GM20431 (cell line): ENCODE measurements around the gene NXT1.

Source experiments
- in situ Hi-C: fragments of 300-500 bp; cut with MseI, MboI; formaldehyde crosslinking; loops from one replicate; pipeline ENCODE4 v1.15.0; 2020; ENCODE audit warnings: low sequenced_read_pairs; ENCODE audit not compliant: unreplicated experiment

NXT1 gene

DNA sequence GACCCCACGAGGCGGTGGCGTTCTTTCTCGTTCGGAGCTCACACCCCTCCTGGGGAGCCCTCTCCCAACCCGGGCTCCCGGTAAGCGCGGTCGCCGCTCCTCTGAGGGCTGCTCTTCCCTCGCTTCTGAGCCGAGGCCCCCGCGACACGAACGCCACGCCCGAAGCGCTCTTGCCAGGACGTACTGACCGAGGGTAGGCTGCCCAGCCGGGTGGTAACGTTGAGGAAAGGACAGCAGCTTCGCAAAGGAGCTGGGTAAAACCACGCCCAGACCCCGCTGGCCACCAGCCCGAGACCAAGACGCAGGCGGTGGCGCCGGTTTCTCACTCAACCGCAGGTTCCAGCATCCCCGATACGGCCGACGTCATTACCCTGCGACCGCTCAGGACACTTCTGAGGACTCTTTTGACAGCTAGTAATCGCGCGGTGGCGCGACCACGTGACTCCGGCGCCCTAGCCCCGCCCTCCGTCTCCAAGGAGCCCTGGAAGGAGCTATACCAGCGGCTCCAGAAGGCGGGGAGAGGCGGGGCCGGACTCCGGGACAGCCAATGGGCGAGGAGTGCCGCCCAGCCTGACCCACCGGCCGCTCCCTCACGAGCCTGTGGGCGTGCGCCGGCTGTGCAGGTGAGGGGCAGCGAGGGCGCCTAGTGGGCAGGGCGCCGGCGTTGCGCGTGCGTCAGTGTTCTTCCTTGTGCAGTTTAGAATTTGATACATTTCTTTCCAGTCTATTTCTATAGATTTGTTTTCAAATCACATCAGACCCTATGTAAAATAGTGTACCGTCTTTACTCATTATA is 7.4 kb downstream of the NXT1 start:
- in situ Hi-C loops = no loop called here

DNA sequence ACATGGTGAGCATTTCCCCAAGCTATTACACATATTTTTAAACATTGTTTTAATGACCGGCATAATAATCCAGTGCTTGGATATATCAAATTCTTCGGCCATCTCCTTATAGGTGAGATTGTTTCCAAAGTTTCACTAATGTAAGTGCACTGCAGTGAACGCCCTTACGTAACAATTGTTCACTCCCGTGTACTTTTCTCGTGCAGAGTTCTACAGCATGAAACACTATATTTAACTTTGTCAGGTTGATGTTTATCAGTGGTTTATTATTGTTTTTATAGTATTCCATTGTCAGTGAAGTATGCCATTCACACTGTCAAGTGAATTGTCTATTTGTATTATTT is 7.9 kb downstream of the NXT1 start:
- in situ Hi-C loops = no loop called here

DNA sequence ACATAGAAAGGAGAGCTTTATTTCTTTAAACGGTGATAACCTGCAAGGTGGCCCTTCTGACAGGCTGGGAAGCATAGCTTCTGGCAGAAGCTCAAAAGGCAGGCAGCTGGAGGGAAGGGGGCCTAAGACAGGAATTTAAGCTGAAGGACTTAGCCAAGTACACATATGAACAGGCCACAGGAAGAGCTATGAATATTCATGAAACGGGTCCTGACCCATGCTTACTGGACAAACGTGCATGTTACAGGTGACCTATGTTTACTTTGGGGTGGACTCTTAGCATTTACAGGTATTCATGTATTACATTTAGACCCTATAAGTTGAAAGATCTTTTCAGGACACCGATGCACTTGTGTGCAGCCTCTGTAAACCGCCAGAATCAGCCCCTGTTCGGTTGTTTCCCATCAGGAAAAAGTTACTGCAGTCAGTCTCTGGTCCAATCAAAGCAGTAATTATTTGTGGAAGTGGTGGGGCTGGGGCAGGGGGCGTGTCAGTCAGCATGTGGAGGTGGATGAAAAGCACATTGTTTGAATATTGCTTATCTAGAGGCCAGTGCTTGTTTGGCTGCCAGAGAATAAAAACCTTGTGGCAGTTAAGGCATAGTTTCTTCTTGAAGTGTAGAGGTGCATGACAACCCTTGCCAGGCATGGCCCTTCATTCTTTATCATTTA is 8.5 kb downstream of the NXT1 start:
- in situ Hi-C loops = no loop called here

DNA sequence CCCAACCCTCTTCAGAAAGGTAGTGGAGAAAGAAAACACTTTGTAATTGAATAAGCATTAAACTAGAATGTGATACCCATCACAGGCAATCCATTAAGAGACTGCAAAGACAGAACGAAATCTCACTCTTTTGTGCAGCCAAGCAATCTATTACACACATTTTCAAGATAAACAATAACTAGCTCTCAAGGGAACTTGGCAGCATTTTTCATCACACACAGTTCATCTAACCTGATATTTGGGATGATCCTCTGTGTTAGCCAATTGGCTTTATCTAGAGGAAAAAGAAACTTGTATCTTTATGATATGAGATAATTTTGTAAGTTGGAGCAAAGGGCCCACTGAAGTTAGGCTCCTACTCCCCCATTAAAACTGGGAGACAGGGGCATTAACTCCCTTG is 9.9 kb downstream of the NXT1 start:
- in situ Hi-C loops = no loop called here

DNA sequence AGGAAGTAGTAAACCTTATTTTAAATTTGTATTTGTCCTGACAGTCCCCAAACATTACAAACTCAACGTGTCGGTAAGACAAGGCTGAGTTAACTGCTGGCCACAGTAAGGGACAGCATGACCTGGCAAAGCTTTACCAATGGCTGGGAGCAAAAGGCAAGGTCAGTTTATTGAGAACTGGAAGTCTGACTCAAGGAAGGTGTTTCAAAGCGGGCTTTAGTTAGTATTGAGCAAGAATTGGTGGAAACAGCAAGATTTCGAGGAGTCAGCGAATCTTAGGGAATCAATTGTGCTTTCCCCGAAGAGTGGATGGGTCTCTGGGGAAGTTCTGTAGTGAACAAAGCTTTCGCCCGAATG is 10.5 kb downstream of the NXT1 start:
- in situ Hi-C loops = no loop called here

DNA sequence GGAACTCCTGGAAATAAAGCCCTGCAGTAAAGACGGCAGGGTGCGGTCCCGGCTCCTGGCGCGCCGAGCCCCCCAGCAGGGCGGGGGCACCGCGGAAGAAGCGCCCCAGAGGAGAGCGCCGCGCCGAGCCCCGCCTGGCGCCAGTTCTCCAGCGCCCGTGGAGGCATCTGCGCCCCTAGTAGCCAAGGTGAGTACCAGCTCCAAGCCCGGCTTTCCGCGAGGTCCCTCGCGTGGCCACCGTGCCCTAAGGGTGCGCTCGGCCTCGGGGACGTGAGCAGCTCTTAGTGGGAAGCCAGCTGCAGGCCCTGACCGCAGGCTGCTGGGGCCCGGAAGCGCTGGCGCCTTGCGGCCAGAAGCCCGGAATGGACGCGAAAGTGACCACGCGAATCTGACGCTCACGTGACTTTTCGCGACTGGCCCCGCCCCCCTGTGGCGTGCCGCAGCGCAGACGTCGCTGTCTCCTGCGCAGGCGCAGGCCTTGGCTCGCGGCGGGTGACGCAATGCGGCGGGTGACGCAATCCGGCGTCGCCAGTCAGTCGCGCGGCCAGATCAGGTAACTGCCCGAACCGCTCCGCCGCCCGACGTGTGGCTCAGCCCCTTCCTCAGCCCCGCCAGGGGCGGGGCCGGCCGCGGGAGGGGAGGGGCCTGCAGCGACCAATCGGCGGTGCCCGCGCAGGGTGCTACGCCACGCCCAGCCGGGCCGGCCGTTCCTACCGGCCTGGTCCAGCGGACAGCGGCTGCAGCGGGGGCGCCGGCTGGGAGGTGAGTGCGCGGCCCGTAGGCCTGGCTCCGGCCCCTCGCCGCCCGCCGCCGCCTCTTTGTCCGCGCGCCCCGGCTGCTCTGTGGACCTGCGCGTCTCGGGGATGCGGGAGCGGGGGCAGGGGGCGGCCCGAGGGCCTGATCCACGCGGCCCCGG is 11.1 kb downstream of the NXT1 start, which contains the start of gene GZF1:
TSS of gene GZF1 (plus strand) at position 707 of the 916 bp plus-strand sequence. CDS start 2,202 bp downstream, outside the sequence.
- in situ Hi-C loops = no loop called here

DNA sequence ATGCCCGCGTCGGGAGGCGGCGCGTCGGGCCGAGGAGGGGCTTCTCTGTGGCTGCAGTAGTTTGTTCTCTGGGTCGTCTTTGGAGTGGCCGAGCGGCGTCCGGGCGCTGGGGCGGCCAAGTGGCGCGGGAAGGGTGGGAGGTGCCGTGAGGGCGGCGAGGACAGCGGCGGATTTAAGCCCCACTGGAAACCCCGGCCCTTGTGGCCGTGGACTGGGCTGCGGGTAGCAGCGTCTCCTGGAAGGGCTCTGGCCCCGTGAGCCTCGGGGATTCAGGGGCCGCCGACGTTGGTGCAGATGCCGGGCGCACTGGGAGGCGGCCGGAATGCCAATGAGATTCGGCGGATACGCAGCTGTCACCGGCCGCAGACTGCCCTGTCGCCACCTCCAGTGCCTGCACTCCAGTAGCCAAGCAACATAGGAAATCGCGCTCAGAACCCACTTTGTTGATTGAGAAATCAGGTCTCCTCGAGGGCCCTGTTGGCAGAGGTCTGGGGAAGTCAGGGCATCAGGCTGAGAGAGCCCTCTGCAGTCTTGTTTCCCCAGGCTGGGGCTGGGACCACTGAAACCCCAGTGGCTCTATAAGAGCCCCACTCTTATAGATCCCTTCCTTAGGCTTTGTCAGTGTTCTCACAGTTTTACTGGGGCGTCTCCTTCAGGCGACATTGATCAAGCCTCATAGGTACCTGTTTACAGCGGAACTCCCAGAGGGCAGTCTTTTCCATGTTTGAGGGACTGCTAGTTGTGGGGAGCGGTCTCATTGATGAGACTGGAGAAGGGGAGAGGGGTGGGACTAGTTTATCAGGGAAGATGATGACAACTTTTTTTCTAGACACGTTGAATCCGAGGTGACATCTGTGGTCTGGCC is 12.0 kb downstream of the NXT1 start:
- in situ Hi-C loops = no loop called here

DNA sequence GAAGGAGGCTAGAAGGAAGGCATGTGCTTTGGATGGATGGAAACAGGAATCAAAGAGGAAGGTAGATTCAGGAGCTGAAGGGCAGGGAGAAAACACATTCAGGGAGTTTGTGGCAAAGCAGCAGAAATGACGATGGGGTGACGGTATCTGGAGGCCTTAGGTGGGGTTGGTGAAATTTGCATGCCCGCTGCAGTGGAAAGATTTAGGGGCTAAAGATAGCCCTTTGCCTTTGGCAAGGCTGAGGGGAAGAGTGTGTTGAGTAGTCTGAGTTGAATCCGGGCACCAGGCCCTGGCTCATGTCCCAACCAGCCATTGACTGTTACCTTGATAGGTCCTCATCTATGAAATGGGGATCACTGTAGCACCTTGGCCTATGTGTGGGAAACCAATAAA is 12.7 kb downstream of the NXT1 start:
- in situ Hi-C loops = no loop called here

DNA sequence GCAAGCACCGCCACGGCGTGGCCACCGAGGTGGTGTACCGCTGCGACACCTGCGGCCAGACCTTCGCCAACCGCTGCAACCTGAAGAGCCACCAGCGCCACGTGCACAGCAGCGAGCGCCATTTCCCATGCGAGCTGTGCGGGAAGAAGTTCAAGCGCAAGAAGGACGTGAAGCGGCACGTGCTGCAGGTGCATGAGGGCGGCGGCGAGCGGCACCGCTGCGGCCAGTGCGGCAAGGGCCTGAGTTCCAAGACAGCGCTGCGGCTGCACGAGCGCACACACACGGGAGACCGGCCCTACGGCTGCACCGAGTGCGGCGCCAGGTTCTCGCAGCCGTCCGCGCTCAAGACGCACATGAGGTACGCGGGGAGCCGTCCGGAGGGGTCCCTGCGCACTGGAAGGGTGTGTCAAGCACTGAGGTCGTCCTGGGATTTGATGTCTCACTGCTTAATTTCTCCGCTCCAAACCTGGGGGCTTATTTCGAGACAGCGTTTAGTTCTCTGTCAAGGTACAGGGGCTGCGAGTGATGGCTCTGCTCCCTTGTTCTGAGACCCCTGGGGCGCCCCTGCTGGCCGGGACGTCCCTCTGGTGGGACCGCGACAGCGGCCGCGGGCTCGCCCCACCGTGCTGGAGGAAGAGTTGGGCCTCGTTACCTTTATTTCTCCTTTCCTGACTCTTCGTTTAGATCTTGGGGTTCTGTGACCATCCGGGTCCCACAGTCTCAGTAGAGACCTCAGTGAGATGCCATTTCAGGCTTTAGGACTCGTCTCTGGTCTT is 15.0 kb downstream of the NXT1 start:
- in situ Hi-C loops = no loop called here

DNA sequence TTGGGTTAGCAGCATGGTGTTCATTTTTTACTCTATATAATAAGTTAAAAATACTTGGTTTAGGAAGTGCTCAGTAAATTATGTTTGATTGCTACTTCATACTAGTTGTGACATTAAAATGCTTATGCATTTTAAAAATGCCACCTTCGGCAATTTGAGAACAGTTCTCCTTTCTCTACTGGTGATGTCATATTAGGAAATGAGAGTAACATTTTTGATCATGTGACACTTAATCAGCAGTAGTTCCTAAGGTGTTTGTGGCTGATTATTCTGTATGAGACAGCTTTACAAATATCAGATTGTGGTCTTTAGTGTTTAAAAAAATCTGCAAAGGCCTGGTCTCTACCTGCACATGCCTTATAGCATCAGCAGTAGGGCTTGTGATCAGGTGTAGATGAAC is 15.8 kb downstream of the NXT1 start:
- in situ Hi-C loops = no loop called here

DNA sequence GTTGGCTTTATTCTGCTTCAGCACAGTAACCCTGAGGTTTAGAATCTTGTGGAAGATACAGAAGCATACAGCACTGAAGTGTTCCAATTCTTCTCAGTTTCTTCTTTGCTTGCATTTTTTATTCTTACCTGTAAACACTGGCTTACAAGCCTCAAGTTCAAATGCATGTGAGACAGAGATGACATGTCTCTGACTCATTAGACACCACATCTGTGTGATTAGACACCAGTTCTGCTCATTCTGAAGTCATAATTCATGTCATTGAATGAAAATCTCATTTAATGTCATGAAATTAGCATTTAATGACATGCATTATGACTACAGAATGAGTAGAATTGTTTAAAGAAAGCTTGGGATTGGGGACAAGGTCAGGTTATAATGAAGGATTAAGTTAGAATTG is 17.2 kb downstream of the NXT1 start:
- in situ Hi-C loops = no loop called here

DNA sequence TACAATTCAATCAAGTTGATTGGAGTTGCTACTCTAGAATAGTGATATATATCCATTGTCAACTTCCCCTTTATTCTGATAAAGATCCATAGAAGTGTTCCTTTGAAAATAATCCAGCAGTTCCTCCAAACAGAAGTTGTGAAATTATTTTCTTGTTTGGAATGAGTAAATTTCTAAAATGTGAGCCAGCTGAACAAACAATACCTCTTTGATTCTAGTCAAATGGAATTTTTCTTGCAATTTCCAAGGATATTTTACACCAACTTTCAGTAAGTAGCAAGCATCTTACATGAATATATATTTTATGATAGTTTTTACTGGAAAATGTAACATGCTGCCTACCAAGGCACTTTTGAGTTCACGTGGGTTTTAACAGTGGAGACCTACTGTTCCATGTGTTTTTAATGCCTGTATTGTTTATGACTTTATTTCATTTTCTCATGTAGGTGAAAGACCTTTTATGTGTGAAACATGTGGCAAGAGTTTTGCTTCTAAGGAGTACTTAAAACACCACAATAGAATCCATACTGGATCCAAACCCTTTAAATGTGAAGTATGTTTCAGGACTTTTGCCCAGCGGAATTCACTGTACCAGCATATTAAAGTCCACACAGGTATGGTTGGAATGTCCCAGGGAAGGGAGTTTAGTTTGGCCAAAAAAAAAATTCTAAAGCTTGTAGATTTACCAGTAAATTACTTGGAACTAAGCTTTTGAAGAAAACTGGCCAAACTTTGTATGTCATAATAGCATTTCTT is 17.9 kb downstream of the NXT1 start:
- in situ Hi-C loops = no loop called here

DNA sequence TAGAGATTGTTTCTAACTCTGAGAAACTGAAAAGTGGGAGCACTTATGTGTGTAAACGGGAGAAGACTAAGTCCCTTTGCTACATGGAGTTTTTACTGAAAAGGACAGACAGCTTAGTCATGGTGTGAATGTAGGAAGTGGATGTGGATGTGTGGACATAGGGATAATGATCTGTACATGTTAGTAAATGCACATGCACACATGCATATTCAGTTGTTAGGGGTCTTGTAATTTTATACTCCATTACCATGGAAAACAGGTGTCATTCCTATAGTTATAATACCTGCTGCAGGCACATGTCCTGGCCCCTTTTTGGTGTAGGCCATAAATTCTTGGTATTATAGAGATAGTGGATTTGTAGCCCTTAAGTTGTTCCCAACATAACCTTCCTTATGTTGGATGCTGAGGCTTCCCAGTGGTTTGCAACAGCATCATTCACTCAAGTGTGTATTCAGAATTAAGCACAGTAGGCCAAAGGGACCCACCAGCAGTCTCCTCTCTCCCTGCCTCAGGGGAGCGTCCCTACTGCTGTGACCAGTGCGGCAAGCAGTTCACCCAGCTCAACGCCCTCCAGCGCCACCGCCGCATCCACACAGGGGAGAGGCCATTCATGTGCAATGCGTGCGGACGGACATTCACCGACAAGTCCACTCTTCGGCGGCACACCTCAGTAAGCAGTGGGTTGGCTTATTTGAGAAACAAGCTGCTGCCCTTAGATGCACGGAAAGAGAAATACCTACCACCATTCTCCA is 18.7 kb downstream of the NXT1 start:
- in situ Hi-C loops = no loop called here

DNA sequence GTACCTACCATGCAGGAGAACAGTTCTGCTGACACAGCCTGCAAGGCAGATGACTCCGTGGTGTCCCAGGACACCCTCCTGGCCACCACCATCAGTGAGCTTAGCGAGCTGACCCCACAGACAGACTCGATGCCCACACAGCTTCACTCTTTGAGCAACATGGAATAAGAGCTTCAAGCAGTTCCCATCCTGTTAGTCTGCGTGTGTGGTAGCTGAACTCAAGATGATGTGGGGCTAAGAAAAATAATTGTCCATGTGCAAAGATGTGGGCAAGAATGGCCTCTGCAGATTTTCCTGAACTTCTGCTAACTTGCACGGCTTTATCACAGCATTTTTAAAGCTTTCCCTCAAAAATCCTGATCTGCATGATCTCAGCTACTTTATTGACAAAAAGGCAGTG is 19.7 kb downstream of the NXT1 start:
- in situ Hi-C loops = no loop called here

DNA sequence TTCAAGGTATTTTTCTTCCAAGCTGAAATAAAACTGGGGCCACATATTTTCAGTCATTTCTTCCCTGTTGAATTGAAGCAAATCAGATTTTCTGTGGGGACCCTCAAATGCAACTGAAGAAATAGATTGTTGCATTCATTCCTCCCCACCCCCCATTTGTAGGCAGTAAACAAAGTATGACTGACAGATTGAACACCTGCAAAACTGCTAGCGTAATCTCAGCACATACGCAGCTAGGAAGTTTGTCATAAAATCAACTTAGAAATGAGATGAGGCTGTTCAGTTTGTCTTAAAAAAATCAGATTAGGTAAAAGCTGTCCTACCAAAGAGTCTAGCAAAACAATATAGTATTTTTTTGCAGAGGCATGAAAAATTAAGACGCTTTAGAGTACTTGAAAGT is 20.3 kb downstream of the NXT1 start:
- in situ Hi-C loops = no loop called here

DNA sequence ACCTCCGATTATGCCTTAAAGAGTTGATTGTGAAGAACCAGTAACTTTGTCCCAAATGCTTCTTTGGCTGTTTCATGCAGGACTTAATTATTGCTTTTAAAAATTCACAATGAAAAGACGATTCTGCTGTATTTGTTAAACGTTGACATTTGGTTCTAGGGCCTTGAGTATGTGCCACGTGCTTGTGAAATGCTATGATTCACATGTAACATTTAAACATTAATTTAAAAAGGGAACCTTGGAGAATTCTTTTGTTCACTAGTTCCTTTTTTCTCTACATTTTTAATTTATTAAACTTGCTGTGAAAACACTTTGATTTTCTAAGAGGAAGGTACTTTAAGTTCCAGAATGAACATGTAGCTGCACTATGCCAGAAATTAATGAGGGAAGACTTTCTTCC is 20.9 kb downstream of the NXT1 start:
- in situ Hi-C loops = no loop called here

DNA sequence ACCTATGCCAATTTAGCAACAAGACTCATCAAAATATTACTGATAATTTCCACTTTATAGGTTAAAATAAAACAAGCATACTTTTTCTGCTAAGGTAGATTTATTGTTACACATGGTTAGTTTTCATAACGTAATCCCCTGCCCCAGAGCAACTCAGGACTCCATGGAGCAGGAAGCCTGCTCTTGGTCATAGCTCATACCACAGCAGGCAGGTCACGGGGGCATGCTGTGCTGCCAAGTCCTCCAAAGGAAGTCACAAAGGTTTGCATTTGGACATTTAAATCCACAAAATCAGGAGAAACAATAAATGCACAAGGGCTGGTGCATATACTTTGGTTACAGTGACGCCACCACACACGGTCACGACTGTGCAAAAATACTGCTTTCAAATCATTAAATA is 23.9 kb downstream of the NXT1 start:
- in situ Hi-C loops = no loop called here

DNA sequence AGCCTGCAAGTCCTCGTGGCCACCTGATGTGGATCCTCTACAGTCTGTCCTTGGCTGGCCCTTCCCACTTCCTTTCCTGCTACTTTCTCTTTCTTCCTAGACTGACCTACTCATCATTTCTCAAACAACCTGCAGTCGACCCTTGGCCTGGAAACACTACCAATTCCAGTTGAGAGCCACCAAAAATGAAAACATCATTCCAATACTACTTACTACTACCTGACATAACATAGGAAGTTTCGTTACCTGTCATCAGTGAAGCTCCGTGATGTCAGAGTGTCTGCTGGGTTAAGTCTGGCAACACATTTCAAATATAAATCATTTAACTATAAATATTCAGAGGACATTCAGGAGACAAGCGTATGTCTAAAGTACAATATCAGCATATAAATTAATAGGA is 25.2 kb downstream of the NXT1 start:
- in situ Hi-C loops = no loop called here
